Measurements from ENCODE around the gene BCL2L11. TPM values are rescaled to one million over a fixed set of nuclear protein-coding genes. Genes with fewer than 3 reads are reported as not detected.

The BCL2L11 gene
- total RNA-seq, 1 experiment from 2014 or later: 4.8 TPM

GRCh38 chr2:111143107-111143842 lies 22.6 kb downstream of the BCL2L11 start:
- DNase-seq (ENCODE audit: low read depth): no peak

- no peak for DNase-seq (ENCODE audit: low read depth)
Observed at GRCh38 chr2:111143843-111144198, 23.1 kb downstream of the BCL2L11 start.

DNA sequence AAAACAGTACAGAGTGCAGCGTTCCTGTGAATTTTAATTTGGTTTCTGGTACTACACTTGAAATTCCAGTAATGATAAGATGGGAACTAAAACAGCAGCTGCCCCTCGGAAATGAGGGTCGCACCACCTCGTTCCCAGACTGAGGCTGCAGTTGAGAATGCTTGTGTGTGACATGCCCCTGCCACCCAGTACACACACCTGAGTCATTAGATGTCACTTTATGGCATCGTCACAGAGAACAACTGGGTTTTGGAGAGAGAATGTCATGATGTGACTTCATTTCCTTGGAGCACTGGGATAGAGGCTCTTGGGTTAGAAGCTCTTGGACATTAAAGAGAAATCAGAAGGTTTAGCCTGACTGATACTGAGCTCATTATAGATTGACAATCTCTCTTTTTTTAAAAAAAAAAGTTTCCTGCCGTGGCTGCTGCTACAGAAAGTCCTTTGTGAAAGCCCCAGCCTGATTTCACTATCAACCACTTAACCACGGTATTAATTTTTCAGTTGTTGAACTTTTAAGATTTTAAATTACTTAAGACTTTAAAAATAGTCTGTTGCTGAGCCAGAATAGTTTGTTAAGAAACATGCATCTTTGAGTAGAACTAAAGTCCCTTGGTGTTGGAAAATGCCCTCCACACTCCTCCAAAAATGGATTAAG lies 24.5 kb downstream of the BCL2L11 start:
- no peak for DNase-seq (ENCODE audit: low read depth)

DNA sequence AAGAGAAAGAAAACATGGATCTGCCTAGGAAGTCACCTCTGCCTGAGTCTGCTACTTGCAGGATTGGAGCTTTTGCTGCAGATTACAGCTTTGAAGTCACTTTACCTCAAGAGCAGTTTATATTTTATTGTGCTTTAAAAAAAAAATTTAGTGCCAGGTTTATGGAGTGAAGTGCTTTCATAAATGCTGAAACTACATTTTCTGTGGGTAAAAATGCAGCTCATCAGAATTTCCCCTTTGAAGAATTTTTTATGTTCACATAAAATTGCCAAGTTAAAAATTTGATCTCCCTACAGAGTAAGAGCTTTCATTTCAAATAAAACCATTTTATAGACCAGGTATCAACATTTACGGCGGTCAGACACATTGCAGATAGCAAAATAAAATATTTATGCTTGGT lies 25.2 kb downstream of the BCL2L11 start:
- DNase-seq (ENCODE audit: low read depth): no peak

GRCh38 chr2:111148225-111148873 lies 27.6 kb downstream of the BCL2L11 start:
- DNase-seq (ENCODE audit: low read depth): no peak

GRCh38 chr2:111148925-111149324 lies 28.2 kb downstream of the BCL2L11 start:
- no peak for DNase-seq (ENCODE audit: low read depth)

DNA sequence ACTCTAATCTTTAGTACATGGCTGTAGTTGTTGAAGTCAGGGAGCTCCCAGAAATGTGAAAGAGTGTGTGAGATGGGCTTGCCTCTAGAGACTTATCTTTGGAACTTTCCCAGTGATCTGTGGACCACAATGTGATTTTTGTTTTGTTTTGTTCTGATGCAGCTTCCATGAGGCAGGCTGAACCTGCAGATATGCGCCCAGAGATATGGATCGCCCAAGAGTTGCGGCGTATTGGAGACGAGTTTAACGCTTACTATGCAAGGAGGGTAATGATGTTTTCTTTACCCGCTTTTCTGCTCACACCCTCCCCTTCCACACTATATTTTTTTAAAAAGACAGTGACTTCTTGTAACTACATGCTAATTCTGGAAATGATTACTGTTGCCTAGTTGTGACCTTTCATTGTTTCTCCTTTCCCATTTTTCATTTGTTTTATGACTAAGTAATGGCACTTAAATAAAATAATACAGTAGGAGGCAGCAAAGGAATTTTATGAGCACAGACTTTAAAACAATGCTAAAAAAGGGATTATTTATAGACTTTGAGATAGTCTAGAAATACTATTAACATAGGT lies 29.3 kb downstream of the BCL2L11 start:
- DNase-seq (ENCODE audit: low read depth): no peak

- no peak for DNase-seq (ENCODE audit: low read depth)
Observed at GRCh38 chr2:111154758-111155157, 34.0 kb downstream of the BCL2L11 start.

DNA sequence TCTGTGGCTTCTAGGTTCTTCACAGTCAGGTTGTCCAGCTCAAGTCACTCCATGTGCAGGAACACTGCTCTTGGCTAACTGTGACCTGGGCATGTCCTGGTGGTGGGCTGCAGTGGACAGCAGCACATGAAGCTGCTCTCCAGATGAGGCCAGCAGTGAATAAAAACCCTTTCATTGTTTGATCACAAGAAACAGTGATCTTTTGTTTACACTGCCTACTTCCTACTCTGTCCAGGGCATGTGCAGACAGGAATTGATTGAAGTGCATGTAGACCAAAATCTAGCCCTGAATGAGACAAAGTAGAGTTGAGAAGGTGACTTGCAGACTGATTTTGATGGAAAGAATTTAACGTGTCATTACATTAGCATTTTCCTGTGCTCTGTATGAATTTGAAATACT lies 34.9 kb downstream of the BCL2L11 start:
- no peak for DNase-seq (ENCODE audit: low read depth)

DNA sequence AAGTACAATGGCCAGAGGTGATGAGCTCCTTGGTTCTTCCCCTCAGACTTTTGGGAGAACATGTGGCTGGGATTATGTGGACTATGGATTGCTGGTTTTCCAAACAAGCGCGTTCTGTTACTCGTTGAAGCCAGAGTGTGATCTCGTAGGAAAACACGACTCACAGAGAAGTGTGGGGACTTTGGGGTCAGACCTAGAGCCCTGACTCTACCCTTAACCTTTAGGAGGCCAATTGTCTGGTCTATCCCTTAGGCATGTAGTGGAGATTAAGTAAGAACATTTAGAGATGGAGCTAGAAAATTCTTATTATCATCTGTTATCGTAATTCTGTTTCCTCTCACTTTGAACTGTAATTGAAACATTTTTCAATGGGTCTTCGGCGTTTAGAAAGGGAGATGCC lies 35.8 kb downstream of the BCL2L11 start:
- DNase-seq (ENCODE audit: low read depth): no peak

DNA sequence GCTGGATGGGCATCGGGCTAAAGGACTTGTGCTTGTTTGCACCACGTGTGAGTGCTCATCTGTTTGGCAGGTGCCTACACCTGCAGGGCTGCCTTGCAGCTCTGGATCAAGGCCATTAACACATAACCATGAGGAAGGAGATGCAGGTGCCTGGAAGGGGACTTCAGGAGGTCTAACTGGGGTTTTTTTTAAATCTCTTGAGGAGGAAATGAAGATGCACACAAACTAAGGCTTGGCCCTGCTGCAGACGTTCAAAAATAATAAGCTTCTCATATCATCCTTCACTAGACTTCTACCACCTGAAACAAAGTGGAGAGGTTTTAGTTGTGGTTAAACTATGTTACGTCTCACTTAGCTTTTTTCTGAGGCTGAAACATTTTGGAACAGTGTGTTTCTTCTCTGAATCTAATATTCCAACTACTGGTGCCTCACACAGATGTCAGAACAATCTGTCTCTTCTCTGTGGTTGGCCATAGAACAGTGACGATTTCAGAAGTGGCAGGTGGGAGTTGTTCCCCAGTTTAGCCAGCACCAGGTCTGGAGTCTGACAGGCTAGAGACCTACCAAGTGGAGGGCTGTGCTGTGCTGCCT lies 36.5 kb downstream of the BCL2L11 start:
- DNase-seq (ENCODE audit: low read depth): no peak

- DNase-seq (ENCODE audit: low read depth): no peak
Observed at GRCh38 chr2:111157798-111158197, 37.1 kb downstream of the BCL2L11 start.

- no peak for DNase-seq (ENCODE audit: low read depth)
Observed at GRCh38 chr2:111159641-111160040, 38.9 kb downstream of the BCL2L11 start.

DNA sequence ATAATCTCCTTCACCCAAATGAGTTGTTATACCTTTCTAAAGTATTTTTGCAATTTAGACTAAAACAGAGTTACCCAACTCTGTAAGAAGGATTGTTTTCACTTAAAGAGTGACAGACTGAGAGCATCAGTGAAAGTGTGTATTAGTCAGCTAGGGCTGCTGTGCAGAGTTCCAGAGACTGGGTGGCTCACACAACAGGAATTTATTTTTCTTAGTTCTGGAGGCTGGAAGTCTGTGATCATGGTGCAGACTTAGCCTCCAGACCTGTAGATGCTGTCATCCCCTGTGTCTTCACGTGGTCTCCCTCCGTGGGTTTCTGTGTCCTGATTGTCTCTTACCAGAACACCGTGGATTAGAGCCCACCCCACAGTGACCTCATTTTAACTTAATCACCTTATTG lies 40.0 kb downstream of the BCL2L11 start:
- peak; percentile 63 for DNase-seq (ENCODE audit: low read depth)

- DNase-seq (ENCODE audit: low read depth): no peak
Observed at GRCh38 chr2:111161971-111162370, 41.3 kb downstream of the BCL2L11 start.

- peak; percentile 46 for DNase-seq (ENCODE audit: low read depth)
Observed at GRCh38 chr2:111162718-111163331, 42.1 kb downstream of the BCL2L11 start.

GRCh38 chr2:111164078-111164477 lies 43.4 kb downstream of the BCL2L11 start:
- no peak for DNase-seq (ENCODE audit: low read depth)

- DNase-seq (ENCODE audit: low read depth): no peak
Observed at GRCh38 chr2:111165084-111165483, 44.4 kb downstream of the BCL2L11 start.

- DNase-seq (ENCODE audit: low read depth): no peak
Observed at GRCh38 chr2:111166115-111166514, 45.4 kb downstream of the BCL2L11 start.

DNA sequence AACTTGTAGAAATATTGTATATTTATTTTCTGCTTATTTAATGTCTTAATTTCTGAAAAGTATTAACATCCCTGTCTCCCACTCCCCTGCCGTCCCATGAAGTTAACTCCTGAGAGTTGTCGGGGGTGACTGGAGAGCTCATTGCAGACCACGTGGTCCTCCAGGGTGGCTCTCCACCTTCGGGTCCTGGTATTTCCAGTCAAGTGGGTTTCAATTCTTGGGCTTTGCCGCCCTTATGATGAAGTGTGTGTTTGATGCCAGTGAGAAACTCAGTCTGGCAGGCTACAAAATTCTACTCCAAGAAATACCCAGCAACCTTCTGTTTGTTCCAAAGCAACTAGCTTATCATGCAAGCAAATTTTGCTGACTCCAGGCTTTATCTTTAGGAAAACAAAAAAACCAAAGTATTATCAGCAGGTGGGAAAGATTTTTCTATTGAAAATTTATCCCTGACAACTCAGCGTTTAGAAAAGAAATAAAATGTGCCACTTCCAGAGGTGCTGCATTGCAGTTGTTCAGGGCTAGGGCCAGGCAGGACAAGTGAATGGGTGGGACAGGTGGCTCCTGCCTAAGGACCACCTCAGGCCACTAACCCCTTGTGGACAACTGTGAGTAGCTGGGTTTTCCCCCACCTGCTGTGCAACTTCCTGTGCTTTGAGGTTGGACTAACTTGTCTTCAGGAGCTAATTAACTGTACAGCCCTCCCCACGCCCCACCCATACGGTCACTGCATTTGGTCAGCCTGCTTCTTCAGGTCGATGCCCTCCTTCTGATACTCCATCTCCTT lies 46.6 kb downstream of the BCL2L11 start:
- DNase-seq (ENCODE audit: low read depth): peak; percentile 35

- no peak for DNase-seq (ENCODE audit: low read depth)
Observed at GRCh38 chr2:111167863-111168162, 47.1 kb downstream of the BCL2L11 start.

Measured in Daoy (cell line).